OCI-LY3 (cell line): Measurements from ENCODE around the gene LY6G6F.

Source experiments
- H2AFZ ChIP-seq: fragments of 200-600, 300-600 bp; shearing (Covaris generic); 2 replicates; pipeline ENCODE4 v1.6.0; 2014; ENCODE audit warnings: antibody characterized with exemption, low read depth, low read length
- H3K27ac ChIP-seq: fragments of 200-600, 300-600 bp; sonication (generic); 2 replicates; pipeline ENCODE4 v1.5.1; 2014; ENCODE audit warnings: mild to moderate bottlenecking, low read length, moderate library complexity, mixed read lengths
- H3K27me3 ChIP-seq: fragments of 200-600, 300-600 bp; sonication (generic); 2 replicates; pipeline ENCODE4 v1.6.1; 2014; ENCODE audit warnings: low read depth, low read length, mixed read lengths
- H3K36me3 ChIP-seq: fragments of 200-600, 300-600 bp; sonication (generic); replicated peaks from 2 replicates; pipeline ENCODE3; 2014; ENCODE audit warnings: low read depth, low read length, mixed read lengths
- H3K4me1 ChIP-seq: fragments of 300-600, 200-600 bp; sonication (generic); 2 replicates; pipeline ENCODE4 v1.6.1; 2014; ENCODE audit warnings: low read length, mixed read lengths
- H3K4me2 ChIP-seq: fragments of 200-600, 300-600 bp; sonication (generic); 2 replicates; pipeline ENCODE4 v1.6.1; 2014; ENCODE audit warnings: low read length, mixed read lengths
- H3K4me3 ChIP-seq: fragments of 300-600, 200-600 bp; sonication (generic); 2 replicates; pipeline ENCODE4 v1.5.1; 2014; ENCODE audit warnings: antibody characterized with exemption, mild to moderate bottlenecking, low read length, moderate library complexity
- H3K79me2 ChIP-seq: fragments of 300-600, 200-600 bp; shearing (Covaris generic); 2 replicates; pipeline ENCODE4 v1.6.1; 2014; ENCODE audit warnings: mild to moderate bottlenecking, low read length, mixed read lengths
- H3K9ac ChIP-seq: fragments of 300-600, 200-600 bp; shearing (Covaris generic); 2 replicates; pipeline ENCODE4 v1.6.0; 2014; ENCODE audit warnings: mild to moderate bottlenecking, low read length, moderate library complexity
- H3K9me3 ChIP-seq: fragments of 200-600, 300-600 bp; shearing (Covaris generic); 2 replicates; pipeline ENCODE4 v1.6.1; 2014; ENCODE audit warnings: low read length, mixed read lengths; ENCODE audit not compliant: insufficient read depth
- H4K20me1 ChIP-seq: fragments of 200-600, 300-600 bp; sonication (generic); 2 replicates; pipeline ENCODE4 v1.6.1; 2016; ENCODE audit warnings: low read length, mixed read lengths; ENCODE audit not compliant: insufficient read depth
- CTCF ChIP-seq: fragments of 200-600, 300-600 bp; sonication (generic); IDR thresholded peaks from 2 replicates; pipeline ENCODE4 v1.5.1; 2014; ENCODE audit warnings: antibody characterized with exemption, low read length, low read depth
- EZH2phosphoT487 ChIP-seq: fragments of 200-600 bp; shearing (Covaris generic); IDR thresholded peaks from 2 replicates; pipeline ENCODE4 v1.6.1; 2018; ENCODE audit warnings: antibody characterized with exemption, mixed run types, low read depth

LY6G6F gene

GRCh38 chr6:31740397-31741223, 33.9 kb downstream of the LY6G6F start:
- Histone ChIP-seq H3K79me2 (peaks cover 30% of the 10 kb centered on the region), H3K27me3 (no peaks in the 10 kb centered on the region), H3K27ac (peak overlapping the region; percentile 81), H3K4me3 (peak overlapping the region; percentile 98), H3K4me1 (peaks cover 31% of the 10 kb centered on the region), H3K36me3 (peaks cover 26% of the 10 kb centered on the region), H2AFZ (no peak overlapping the region), H3K9me3 (no peaks in the 10 kb centered on the region), H3K9ac (peak overlapping the region; percentile 98), H3K4me2 (peak overlapping the region; percentile 81), H4K20me1 (no peaks in the 10 kb centered on the region)
- TF ChIP-seq CTCF (no peak), EZH2phosphoT487 (no peak)

GRCh38 chr6:31741815-31742214, 35.1 kb downstream of the LY6G6F start:
- Histone ChIP-seq H3K9me3 (no peaks in the 10 kb centered on the region), H3K4me2 (no peak overlapping the region), H2AFZ (no peak overlapping the region), H3K4me1 (peaks cover 28% of the 10 kb centered on the region), H3K27ac (no peak overlapping the region), H3K27me3 (no peaks in the 10 kb centered on the region), H4K20me1 (no peaks in the 10 kb centered on the region), H3K79me2 (peaks cover 17% of the 10 kb centered on the region), H3K9ac (no peak overlapping the region), H3K4me3 (no peak overlapping the region), H3K36me3 (peaks cover 26% of the 10 kb centered on the region)
- TF ChIP-seq EZH2phosphoT487 (no peak), CTCF (no peak)

GRCh38 chr6:31742894-31743293, 36.2 kb downstream of the LY6G6F start:
- H3K4me3 ChIP-seq, result no peak overlapping the region
- H3K4me2 ChIP-seq, result no peak overlapping the region
- H3K9me3 ChIP-seq, result no peaks in the 10 kb centered on the region
- H3K4me1 ChIP-seq, result peaks cover 17% of the 10 kb centered on the region
- H4K20me1 ChIP-seq, result no peaks in the 10 kb centered on the region
- H3K79me2 ChIP-seq, result peaks cover 15% of the 10 kb centered on the region
- H3K9ac ChIP-seq, result no peak overlapping the region
- TF ChIP-seq EZH2phosphoT487, result no peak
- TF ChIP-seq CTCF, result no peak
- no peak overlapping the region for H2AFZ ChIP-seq
- no peaks in the 10 kb centered on the region for H3K27me3 ChIP-seq
- H3K36me3 ChIP-seq, result peaks cover 30% of the 10 kb centered on the region
- H3K27ac ChIP-seq, result no peak overlapping the region

GRCh38 chr6:31744422-31744821, 37.8 kb downstream of the LY6G6F start:
- no peak overlapping the region for H3K9ac ChIP-seq
- peaks cover 30% of the 10 kb centered on the region for H3K36me3 ChIP-seq
- no peak overlapping the region for H2AFZ ChIP-seq
- H4K20me1 ChIP-seq, result no peaks in the 10 kb centered on the region
- peaks cover 15% of the 10 kb centered on the region for H3K79me2 ChIP-seq
- no peak overlapping the region for H3K27ac ChIP-seq
- H3K27me3 ChIP-seq, result no peaks in the 10 kb centered on the region
- H3K4me1 ChIP-seq, result peaks cover 4% of the 10 kb centered on the region; the same call in 1 of the 2 replicates
- H3K4me2 ChIP-seq, result no peak overlapping the region
- no peak for TF ChIP-seq CTCF
- no peak for TF ChIP-seq EZH2phosphoT487
- H3K4me3 ChIP-seq, result no peak overlapping the region
- no peaks in the 10 kb centered on the region for H3K9me3 ChIP-seq
